C4-2B (cell line): Measurements from ENCODE around the gene ADM5.
"Not testable (repeated sequence)": the region's sequence is repeated elsewhere in the genome, so short reads cannot be mapped to it uniquely, and the experiment has no call there.

ENCODE experiments used
- H3K27ac ChIP-seq: fragments of 450-650 bp; 2 replicates; pipeline ENCODE4 v1.5.1; 2017
- ZFX ChIP-seq: fragments of 450-650 bp; IDR thresholded peaks from 2 replicates; pipeline ENCODE4 v1.6.1; 2017
- TF ChIP-seq, protein P1 (sequence below): fragments of 450-650 bp; conservative IDR thresholded peaks from 2 replicates; pipeline ENCODE4 v1.5.1; 2017; ENCODE audit warnings: mild to moderate bottlenecking

Gene ADM5

DNA sequence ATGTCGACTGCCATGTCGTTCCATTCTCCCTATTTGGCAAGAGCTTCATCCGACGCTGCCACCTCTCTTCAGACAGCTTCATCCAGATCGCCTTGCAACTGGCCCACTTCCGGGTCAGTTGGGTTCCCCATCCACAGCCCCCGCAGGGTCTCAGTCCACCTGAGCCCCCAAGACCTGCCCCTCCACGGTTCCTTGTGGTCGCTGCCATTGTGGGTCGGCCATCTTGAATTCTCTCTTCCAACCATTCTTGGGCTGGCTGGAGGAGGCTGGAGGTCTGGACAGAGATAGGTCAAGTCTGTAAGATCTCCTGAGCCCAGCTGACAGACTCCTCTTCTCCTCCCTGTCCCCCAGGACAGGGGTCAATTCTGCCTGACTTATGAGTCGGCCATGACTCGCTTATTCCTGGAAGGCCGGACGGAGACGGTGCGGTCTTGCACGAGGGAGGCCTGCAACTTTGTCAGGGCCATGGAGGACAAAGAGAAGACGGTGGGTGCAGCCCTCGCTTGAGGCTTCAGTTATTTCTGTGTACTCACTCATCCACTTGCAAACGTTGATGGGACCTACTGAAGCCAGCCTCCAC lies 21.1 kb downstream of the ADM5 start:
- TF ChIP-seq, protein P1, sequence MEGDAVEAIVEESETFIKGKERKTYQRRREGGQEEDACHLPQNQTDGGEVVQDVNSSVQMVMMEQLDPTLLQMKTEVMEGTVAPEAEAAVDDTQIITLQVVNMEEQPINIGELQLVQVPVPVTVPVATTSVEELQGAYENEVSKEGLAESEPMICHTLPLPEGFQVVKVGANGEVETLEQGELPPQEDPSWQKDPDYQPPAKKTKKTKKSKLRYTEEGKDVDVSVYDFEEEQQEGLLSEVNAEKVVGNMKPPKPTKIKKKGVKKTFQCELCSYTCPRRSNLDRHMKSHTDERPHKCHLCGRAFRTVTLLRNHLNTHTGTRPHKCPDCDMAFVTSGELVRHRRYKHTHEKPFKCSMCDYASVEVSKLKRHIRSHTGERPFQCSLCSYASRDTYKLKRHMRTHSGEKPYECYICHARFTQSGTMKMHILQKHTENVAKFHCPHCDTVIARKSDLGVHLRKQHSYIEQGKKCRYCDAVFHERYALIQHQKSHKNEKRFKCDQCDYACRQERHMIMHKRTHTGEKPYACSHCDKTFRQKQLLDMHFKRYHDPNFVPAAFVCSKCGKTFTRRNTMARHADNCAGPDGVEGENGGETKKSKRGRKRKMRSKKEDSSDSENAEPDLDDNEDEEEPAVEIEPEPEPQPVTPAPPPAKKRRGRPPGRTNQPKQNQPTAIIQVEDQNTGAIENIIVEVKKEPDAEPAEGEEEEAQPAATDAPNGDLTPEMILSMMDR: no peak
- no peak for TF ChIP-seq ZFX
- no peak overlapping the region for H3K27ac ChIP-seq

DNA sequence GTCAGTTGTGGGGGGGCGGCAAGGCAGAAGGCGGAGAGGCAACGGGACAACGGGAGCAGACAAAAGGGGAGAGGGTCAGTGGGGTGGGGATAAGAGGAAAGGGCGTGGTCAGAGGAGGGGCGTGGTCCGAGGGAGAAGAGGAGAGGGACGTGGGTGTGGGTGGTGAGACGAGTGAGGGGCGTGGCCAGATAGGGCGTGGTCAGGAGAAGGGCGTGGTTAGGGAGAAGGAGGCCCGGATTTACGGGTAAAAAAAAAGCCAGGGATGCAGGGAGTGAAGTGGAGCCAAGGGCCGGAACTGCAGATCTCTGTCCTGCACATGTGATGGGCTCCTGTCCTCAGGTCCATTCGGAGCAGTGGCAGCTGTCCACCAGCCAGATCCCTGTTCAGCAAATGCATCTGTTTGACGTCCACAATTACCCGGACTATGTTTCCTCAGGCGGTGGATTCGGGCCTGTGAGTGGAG lies 23.0 kb downstream of the ADM5 start:
- H3K27ac ChIP-seq: no peak overlapping the region

DNA sequence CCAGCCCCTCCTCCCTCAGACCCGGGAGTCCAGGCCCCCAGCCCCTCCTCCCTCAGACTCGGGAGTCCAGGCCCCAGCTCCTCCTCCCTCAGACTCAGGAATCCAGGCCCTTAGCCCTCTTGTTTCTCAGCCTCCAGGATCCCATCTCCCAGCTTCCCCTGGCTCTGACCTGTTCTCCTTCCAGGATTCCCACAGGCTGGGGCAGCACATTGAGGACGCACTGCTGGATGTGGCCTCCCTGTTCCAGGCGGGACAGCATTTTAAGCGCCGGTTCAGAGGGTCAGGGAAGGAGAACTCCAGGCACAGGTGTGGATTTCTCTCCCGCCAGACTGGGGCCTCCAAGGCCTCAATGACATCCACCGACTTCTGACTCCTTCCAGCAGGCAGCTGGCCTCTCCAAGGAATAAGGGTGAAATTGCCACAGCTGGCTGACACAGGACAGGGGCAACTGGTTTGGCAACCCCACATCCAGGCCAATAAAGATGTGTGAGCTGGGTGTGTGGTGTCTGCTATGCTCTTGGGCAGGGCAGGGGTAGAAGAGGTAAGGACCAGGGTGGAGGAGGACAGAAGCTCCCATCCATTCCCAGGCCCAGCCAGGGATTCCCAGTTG lies 23.9 kb downstream of the ADM5 start:
- no peak overlapping the region for H3K27ac ChIP-seq

More for the DNA sequence above, 23.0 kb downstream of the ADM5 start:
- no peak for TF ChIP-seq ZFX
- TF ChIP-seq, protein P1: no peak

DNA sequence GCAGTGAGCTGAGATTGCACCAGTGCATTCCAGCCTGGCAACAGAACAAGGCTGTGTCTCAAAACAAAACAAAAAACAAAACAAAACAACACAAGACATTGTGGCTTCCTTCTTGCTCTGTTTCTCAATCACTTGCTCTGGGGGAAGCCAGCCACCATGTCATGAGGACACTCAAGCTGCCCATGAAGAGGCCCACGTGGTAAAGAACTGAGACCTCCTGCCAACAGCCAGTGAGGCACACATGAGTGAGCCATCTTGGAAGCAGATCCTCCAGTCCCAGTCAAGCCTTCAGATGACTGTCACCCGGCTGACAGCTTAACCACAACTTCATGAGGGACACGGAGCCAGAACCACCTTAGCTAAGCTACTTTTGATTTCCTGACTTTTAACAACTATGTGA lies 26.8 kb downstream of the ADM5 start:
- H3K27ac ChIP-seq: no peak overlapping the region
- TF ChIP-seq, protein P1: no peak

More for the DNA sequence above, 23.9 kb downstream of the ADM5 start:
- TF ChIP-seq, protein P1: no peak
- TF ChIP-seq ZFX: no peak

DNA sequence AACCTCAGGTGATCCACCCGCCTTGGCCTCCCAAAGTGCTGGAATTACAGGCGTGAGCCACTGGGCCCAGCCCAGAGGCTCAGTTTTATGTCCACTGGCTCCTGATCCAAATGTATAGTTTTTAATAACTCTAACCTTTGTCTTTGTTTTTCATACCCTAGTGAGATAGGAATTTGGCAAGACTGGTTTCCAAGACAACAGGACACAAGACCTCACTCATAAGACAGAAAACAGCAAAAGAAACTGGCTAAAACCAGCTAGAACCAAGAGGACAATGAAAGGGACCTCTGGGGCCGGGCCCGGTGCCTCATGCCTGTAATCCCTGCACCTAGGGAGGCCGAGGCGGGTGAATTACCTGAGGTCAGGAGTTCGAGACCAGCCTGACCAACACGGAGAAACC lies 29.1 kb downstream of the ADM5 start:
- TF ChIP-seq ZFX: no peak
- TF ChIP-seq, protein P1: no peak
- H3K27ac ChIP-seq: no peak overlapping the region

DNA sequence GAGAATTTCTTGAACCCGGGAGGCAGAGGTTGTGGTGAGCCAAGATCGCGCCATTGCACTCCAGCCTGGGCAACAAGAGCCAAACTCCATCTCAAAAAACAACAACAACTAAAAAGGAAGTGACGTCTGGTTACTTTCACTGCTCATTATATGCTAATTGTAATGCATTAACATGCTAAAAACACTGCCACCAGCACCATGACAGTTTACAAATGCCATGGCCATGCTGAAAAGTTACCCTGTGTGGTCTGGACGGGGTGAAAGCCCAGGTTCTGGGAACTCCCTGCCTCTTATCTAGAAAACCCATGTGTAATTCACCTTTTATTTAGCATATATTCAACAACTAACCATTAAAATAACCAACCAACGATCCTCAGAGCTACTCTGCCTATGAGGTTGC lies 29.6 kb downstream of the ADM5 start:
- no peak overlapping the region for H3K27ac ChIP-seq
- TF ChIP-seq ZFX: no peak
- TF ChIP-seq, protein P1: no peak

DNA sequence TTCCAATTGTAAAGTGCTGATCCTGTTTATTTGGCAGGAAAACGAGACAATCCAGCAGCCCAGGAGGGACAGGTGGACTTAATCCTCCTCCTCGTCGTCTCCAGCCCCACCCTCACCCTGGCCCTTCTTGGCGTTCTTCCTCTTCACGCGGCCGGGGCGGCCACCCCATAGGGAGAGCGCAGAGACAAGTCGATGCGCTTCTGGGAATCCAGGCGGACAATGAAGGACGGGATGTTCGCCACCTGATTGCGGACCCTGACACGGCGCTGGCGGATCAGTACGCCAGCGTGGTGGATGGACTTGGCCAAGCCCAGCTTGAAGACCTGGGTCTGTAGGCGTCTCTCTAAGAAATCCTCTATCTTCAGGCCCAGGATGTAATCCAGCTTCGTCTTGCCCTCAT lies 30.0 kb downstream of the ADM5 start:
- H3K27ac ChIP-seq: not testable (repeated sequence)
